VCaP (cell line): Measurements from ENCODE around the gene RRP12.
A peak's percentile ranks its signal among the peaks of the same experiment; 100 is the strongest.
"Not testable (repeated sequence)": the region's sequence is repeated elsewhere in the genome, so short reads cannot be mapped to it uniquely, and the experiment has no call there.

Experiments used
- H3K27ac ChIP-seq: fragments of 450-650 bp; 2 replicates; pipeline ENCODE4 v1.5.1; 2017
- CTCF ChIP-seq: fragments of 450-650 bp; conservative IDR thresholded peaks from 2 replicates; pipeline ENCODE4 v1.5.1; 2017; ENCODE audit warnings: mild to moderate bottlenecking, moderate library complexity

Gene RRP12

GRCh38 chr10:97356318-97356914, 44.7 kb downstream of the RRP12 start:
- TF ChIP-seq CTCF: no peak
- H3K27ac ChIP-seq: no peak overlapping the region

GRCh38 chr10:97355571-97355975, 45.6 kb downstream of the RRP12 start:
- peak; percentile 72 for TF ChIP-seq CTCF
- no peak overlapping the region for H3K27ac ChIP-seq

- TF ChIP-seq CTCF: no peak
- H3K27ac ChIP-seq: no peak overlapping the region
Measured at GRCh38 chr10:97353945-97354344, 47.2 kb downstream of the RRP12 start.

- TF ChIP-seq CTCF: no peak
- H3K27ac ChIP-seq: peak overlapping the region; percentile 10; the same call in 1 of the 2 replicates
Measured at GRCh38 chr10:97349752-97350513, 51.2 kb downstream of the RRP12 start.

GRCh38 chr10:97347317-97347716, 53.8 kb downstream of the RRP12 start:
- no peak overlapping the region for H3K27ac ChIP-seq
- TF ChIP-seq CTCF: no peak

- H3K27ac ChIP-seq: not testable (repeated sequence)
Measured at GRCh38 chr10:97343664-97344063, 57.5 kb downstream of the RRP12 start.

- no peak for TF ChIP-seq CTCF
Measured at GRCh38 chr10:97341416-97341815, 59.7 kb downstream of the RRP12 start.

GRCh38 chr10:97338041-97338440, 63.1 kb downstream of the RRP12 start:
- peak overlapping the region; percentile 96 for H3K27ac ChIP-seq
- TF ChIP-seq CTCF: no peak

More at GRCh38 chr10:97341416-97341815, 59.7 kb downstream of the RRP12 start:
- H3K27ac ChIP-seq: no peak overlapping the region
